Esophagus squamous epithelium (tissue), 4 donors: ENCODE measurements around the gene KCTD14.

Source experiments
- POLR2A ChIP-seq, 4 donors: fragments of 450-650 bp; IDR thresholded peaks; one replicate each; pipeline ENCODE4 v1.6.1; 2017; ENCODE audit warnings: antibody characterized with exemption in 4 of 4, mild to moderate bottlenecking in 4 of 4, moderate library complexity in 3 of 4
- TF ChIP-seq, protein P1 (sequence below), 6 experiments: fragments of 450-650 bp in 4 of 6; fragments of 200-600 bp in 2 of 6; sonication (generic) in 2 of 6; IDR thresholded peaks; one replicate each; pipeline ENCODE4 v1.5.1; 2016 to 2019; ENCODE audit warnings: antibody characterized with exemption in 6 of 6, mild to moderate bottlenecking in 4 of 6, moderate library complexity in 4 of 6

DNA sequence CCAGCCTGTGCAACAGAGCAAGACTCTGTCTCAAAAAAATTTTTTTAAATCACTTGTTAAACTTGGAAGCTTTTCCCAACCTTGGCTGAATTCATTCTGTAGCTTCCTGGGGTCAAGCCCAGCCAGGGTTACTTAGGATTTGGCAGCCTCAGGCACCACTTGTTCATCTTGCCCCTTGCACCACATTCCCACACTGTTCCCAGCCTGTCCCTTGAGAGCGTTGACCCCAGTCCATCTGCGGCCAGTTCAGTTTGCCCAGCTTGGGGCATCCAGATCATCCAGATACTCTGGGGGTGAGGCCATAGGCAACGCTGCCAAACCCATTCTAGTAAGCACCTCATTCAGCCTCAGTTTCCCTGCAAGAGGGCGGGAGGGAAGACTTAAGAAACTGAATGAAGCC lies 31.9 kb upstream of the KCTD14 start:
- TF ChIP-seq, protein P1, sequence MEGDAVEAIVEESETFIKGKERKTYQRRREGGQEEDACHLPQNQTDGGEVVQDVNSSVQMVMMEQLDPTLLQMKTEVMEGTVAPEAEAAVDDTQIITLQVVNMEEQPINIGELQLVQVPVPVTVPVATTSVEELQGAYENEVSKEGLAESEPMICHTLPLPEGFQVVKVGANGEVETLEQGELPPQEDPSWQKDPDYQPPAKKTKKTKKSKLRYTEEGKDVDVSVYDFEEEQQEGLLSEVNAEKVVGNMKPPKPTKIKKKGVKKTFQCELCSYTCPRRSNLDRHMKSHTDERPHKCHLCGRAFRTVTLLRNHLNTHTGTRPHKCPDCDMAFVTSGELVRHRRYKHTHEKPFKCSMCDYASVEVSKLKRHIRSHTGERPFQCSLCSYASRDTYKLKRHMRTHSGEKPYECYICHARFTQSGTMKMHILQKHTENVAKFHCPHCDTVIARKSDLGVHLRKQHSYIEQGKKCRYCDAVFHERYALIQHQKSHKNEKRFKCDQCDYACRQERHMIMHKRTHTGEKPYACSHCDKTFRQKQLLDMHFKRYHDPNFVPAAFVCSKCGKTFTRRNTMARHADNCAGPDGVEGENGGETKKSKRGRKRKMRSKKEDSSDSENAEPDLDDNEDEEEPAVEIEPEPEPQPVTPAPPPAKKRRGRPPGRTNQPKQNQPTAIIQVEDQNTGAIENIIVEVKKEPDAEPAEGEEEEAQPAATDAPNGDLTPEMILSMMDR (IDR thresholded peaks at IDR 0.05) = no peak
- TF ChIP-seq POLR2A (IDR thresholded peaks at IDR 0.05) = no peak
